Esophagus squamous epithelium (tissue), 5 donors: ENCODE results near the gene VPS16. TPM values are rescaled to one million over a fixed set of nuclear protein-coding genes. Genes with fewer than 3 reads are reported as not detected.

Experiments used
- DNase-seq: peaks from one replicate; lab custom pipeline; 2025; lab: John Stamatoyannopoulos, UW
- H3K27ac ChIP-seq, 4 donors: fragments of 200-600 bp; sonication (generic); one replicate each; pipeline ENCODE4 v1.5.1; 2016 to 2019; ENCODE audit warnings: mild to moderate bottlenecking in 1 of 4
- H3K27me3 ChIP-seq, 4 donors: fragments of 200-600 bp; sonication (generic); 1 replicate in 3 of 4; 2 replicates in 1 of 4; pipeline versions ENCODE4 v1.5.1 to v1.6.0; 2017 to 2021; ENCODE audit warnings: antibody characterized with exemption in 1 of 4
- H3K36me3 ChIP-seq, 3 donors: fragments of 200-600 bp; sonication (generic); one replicate each; pipeline ENCODE4 v1.5.1; 2016 to 2019
- H3K4me1 ChIP-seq, 3 donors: fragments of 200-600 bp; sonication (generic); one replicate each; pipeline ENCODE4 v1.5.1; 2017 to 2019
- H3K4me3 ChIP-seq, 4 donors: fragments of 200-600 bp; sonication (generic); 1 replicate in 3 of 4; 2 replicates in 1 of 4; pipeline ENCODE4 v1.5.1; 2016 to 2019; ENCODE audit warnings: mild to moderate bottlenecking in 2 of 4, moderate library complexity in 1 of 4
- H3K9me3 ChIP-seq, 3 donors: fragments of 200-600 bp; sonication (generic); one replicate each; pipeline ENCODE4 v1.5.1; 2016 to 2019
- CTCF ChIP-seq, 6 experiments: fragments of 450-650 bp in 4 of 6; fragments of 200-600 bp in 2 of 6; sonication (generic) in 2 of 6; IDR thresholded peaks; one replicate each; pipeline ENCODE4 v1.5.1; 2016 to 2019; ENCODE audit warnings: antibody characterized with exemption in 6 of 6, mild to moderate bottlenecking in 4 of 6, moderate library complexity in 4 of 6
- POLR2A ChIP-seq, 4 donors: fragments of 450-650 bp; IDR thresholded peaks; one replicate each; pipeline ENCODE4 v1.6.1; 2017; ENCODE audit warnings: antibody characterized with exemption in 4 of 4, mild to moderate bottlenecking in 4 of 4, moderate library complexity in 3 of 4
- WGBS, 2 donors: methylation state at CpG; one replicate each; pipeline ENCODE4 v1.1.5; 2018; 5-methylcytosine and 5-hydroxymethylcytosine counted together
- intact Hi-C: fragments of 100-400 bp; cut with DNase I; formaldehyde crosslinking; loops from one replicate; pipeline ENCODE4 v1.15.0; 2022
- total RNA-seq, 4 donors: library from RNA; depleted of rRNA; stranded (reverse); fragments of >200 nt; gene quantifications; one replicate each; pipeline ENCODE4 v1.1.0, GENCODE V29; 2016
- donor health status: DM: yes; HTN: yes; CAD: no.

The VPS16 gene
- total RNA-seq, 4 donors from 2014 or later = 20.9 to 36.7 (median 28.5) TPM

GRCh38 chr20:2845607-2846006 is 5.1 kb downstream of the VPS16 start:
- intact Hi-C loops = no loop called here

GRCh38 chr20:2846698-2847097 is 6.2 kb downstream of the VPS16 start:
- TF ChIP-seq CTCF (IDR thresholded peaks at IDR 0.05) = no peak
- no peak for TF ChIP-seq POLR2A (IDR thresholded peaks at IDR 0.05)
- no peak for DNase-seq
- Histone ChIP-seq H3K27ac (no peak overlapping the region), H3K9me3 (no peaks in the 10 kb centered on the region), H3K36me3 (peaks cover 0 to 8% (median 3%) of the 10 kb centered on the region in 3 donors), H3K4me1 (peaks cover 1 to 23% (median 2%) of the 10 kb centered on the region in 3 donors), H3K4me3 (no peak overlapping the region), H3K27me3 (no peaks in the 10 kb centered on the region)
- intact Hi-C loops = no loop called here
- WGBS, 2 donors = 92 to 97% methylated on average over 5 of the region's 5 CpGs

More at GRCh38 chr20:2845607-2846006, 5.1 kb downstream of the VPS16 start:
- TF ChIP-seq CTCF (IDR thresholded peaks at IDR 0.05) (no peak), POLR2A (IDR thresholded peaks at IDR 0.05) (no peak)
- no peak overlapping the region for H3K27ac ChIP-seq
- WGBS, 2 donors = 76 to 87% methylated on average over 2 of the region's 2 CpGs
- H3K4me3 ChIP-seq = no peak overlapping the region
- H3K36me3 ChIP-seq = peaks cover 0 to 8% (median 3%) of the 10 kb centered on the region in 3 donors
- H3K27me3 ChIP-seq = no peaks in the 10 kb centered on the region
- no peak for DNase-seq
- no peaks in the 10 kb centered on the region for H3K9me3 ChIP-seq
- peaks cover 8 to 31% (median 9%) of the 10 kb centered on the region in 3 donors for H3K4me1 ChIP-seq

GRCh38 chr20:2847802-2848201 is 7.3 kb downstream of the VPS16 start:
- WGBS, 2 donors = 91 to 92% methylated on average over 4 of the region's 4 CpGs
- Histone ChIP-seq H3K9me3 (no peaks in the 10 kb centered on the region), H3K27me3 (no peaks in the 10 kb centered on the region), H3K36me3 (peaks cover 0 to 8% (median 3%) of the 10 kb centered on the region in 3 donors), H3K4me3 (no peak overlapping the region), H3K27ac (no peak overlapping the region), H3K4me1 (peaks cover 0 to 22% (median 0%) of the 10 kb centered on the region in 3 donors)
- TF ChIP-seq POLR2A (IDR thresholded peaks at IDR 0.05) = no peak
- TF ChIP-seq CTCF (IDR thresholded peaks at IDR 0.05) = no peak
- intact Hi-C loops = no loop called here
- no peak for DNase-seq

DNA sequence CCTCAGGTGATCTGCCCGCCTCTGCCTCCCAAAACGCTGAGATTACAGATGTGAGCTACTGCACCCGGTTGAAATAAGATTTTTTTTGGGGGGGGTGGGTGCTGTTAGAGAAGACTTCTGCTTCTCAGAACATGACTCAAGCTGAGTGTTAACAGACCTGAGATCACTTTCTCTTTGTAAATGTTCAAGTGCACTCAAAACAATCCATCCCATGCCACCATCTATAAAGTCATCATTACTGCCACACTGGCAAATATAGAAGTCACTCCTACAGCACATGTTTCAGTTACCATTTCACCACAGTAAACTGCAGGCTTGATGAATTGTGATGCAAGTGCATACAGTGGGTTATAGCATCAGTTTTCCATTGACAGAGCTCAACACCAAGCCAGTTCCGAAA is 9.0 kb downstream of the VPS16 start:
- TF ChIP-seq CTCF (IDR thresholded peaks at IDR 0.05) (no peak), POLR2A (IDR thresholded peaks at IDR 0.05) (no peak)
- DNase-seq = no peak
- Histone ChIP-seq H3K27ac (no peak overlapping the region), H3K36me3 (peaks cover 0 to 8% (median 3%) of the 10 kb centered on the region in 3 donors), H3K9me3 (no peaks in the 10 kb centered on the region), H3K4me3 (no peak overlapping the region), H3K4me1 (peaks cover 0 to 7% (median 0%) of the 10 kb centered on the region in 3 donors), H3K27me3 (no peaks in the 10 kb centered on the region)
- intact Hi-C loops = no loop called here
- 63 to 91% methylated on average over 1 to 4 of the region's 4 CpGs for WGBS, 2 donors

- WGBS, 2 donors = 81 to 84% methylated on average over 9 to 10 of the region's 10 CpGs
- peaks cover 0 to 8% (median 3%) of the 10 kb centered on the region in 3 donors for H3K36me3 ChIP-seq
- no peak for DNase-seq
- H3K27me3 ChIP-seq = no peaks in the 10 kb centered on the region
- TF ChIP-seq POLR2A (IDR thresholded peaks at IDR 0.05) (no peak), CTCF (IDR thresholded peaks at IDR 0.05) (no peak)
- no peak overlapping the region for H3K27ac ChIP-seq
- no peak overlapping the region for H3K4me3 ChIP-seq
- peaks cover 0 to 7% (median 0%) of the 10 kb centered on the region in 3 donors for H3K4me1 ChIP-seq
- intact Hi-C loops = no loop called here
- H3K9me3 ChIP-seq = no peaks in the 10 kb centered on the region
Observed at GRCh38 chr20:2851086-2851485, 10.5 kb downstream of the VPS16 start.
